HAP-1 (cell line): ENCODE data around the gene SECISBP2L.
"Not testable (repeated sequence)": the region's sequence is repeated elsewhere in the genome, so short reads cannot be mapped to it uniquely, and the experiment has no call there.

Experiments used
- DNase-seq, 2 experiments: peaks; one replicate each; pipeline ENCODE4 v3.0.0-alpha.2; 2016 to 2020; ENCODE audit warnings: low spot score in 2 of 2
- H3K27me3 ChIP-seq: fragments of 250-450 bp; sonication (Bioruptor Pico); 2 replicates; pipeline ENCODE4 v1.5.1; 2020; ENCODE audit warnings: low read depth, mild to moderate bottlenecking, moderate library complexity
- H3K36me3 ChIP-seq: fragments of 250-450 bp; sonication (Bioruptor Pico); replicated peaks from 2 replicates; pipeline ENCODE4 v1.5.1; 2020; ENCODE audit warnings: mild to moderate bottlenecking
- H3K4me1 ChIP-seq: fragments of 250-450 bp; sonication (Bioruptor Pico); 2 replicates; pipeline ENCODE4 v1.5.1; 2020; ENCODE audit warnings: mild to moderate bottlenecking
- H3K4me3 ChIP-seq: fragments of 250-450 bp; sonication (Bioruptor Pico); 2 replicates; pipeline ENCODE4 v1.5.1; 2020; ENCODE audit warnings: mild to moderate bottlenecking, moderate library complexity
- H3K9me3 ChIP-seq: fragments of 250-450 bp; sonication (Bioruptor Pico); 2 replicates; pipeline ENCODE4 v1.5.1; 2020; ENCODE audit warnings: mild to moderate bottlenecking, moderate library complexity
- in situ Hi-C: fragments of 300-500 bp; cut with MboI; formaldehyde crosslinking; loops from 3 replicates; pipeline ENCODE4 v1.14.3; 2020; ENCODE audit warnings: low sequenced_read_pairs, inconsistent platforms, mixed read lengths

SECISBP2L gene

DNA sequence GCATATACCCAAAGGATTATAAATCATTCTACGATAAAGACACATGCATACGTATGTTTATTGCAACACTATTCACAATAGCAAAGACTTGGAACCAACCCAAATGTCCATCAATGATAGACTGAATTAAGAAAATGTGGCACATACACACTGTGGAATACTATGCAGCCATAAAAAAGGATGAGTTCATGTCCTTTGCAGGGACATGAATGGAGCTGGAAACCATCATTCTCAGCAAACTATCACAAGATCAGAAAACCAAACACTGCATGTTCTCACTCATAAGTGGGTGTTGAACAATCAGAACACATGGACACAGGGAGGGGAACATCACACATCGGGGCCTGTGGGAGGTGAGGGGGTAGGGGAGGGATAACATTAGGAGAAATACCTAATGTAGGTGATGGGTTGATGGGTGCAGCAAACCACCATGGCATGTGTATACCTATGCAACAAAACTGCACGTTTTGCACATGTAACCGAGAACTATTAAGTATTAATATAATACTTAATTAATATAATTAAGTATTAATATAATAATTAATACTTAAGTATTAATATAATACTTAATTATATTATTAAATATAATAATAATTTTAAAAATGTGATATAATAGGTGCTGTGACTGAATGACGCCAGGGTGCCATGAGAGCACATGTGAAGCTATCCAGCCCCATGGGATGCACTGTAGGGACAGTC, 28.5 kb upstream of the SECISBP2L start:
- in situ Hi-C loops, H3K27me3 ChIP-seq, H3K4me1 ChIP-seq, H3K9me3 ChIP-seq, H3K4me3 ChIP-seq, H3K36me3 ChIP-seq, DNase-seq: not testable (repeated sequence)

DNA sequence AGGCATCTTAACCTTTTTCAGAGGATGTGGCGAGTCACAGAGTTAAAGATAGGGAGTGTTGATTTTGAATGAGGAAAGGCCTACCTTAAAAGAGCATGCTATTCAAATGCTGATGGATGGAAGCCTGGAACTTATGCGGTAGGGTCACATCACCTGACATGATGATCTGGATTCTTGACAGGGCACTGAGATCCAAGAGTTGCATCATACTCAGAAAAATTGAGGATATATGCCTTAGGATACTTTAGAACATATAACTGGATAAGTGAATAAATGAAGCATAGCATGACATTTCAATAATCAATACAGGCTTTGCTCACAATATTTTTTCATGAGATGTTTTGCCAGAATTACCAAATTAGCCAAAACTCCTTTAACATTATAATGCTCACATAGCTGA, 20.1 kb upstream of the SECISBP2L start:
- no peak for DNase-seq
- H3K4me1 ChIP-seq: no peaks in the 10 kb centered on the region
- in situ Hi-C loops: no loop called here

GRCh38 chr15:49064884-49065283, 18.6 kb upstream of the SECISBP2L start:
- H3K4me1 ChIP-seq: no peaks in the 10 kb centered on the region
- H3K9me3 ChIP-seq: no peaks in the 10 kb centered on the region
- H3K4me3 ChIP-seq: no peak overlapping the region
- H3K27me3 ChIP-seq: peaks cover 3% of the 10 kb centered on the region; the same call in 1 of the 2 replicates
- H3K36me3 ChIP-seq: no peaks in the 10 kb centered on the region
- in situ Hi-C loops: no loop called here
- no peak for DNase-seq

More for the DNA sequence above, 20.1 kb upstream of the SECISBP2L start:
- Histone ChIP-seq H3K9me3 (0 out of 2 replicates have a peak, but pooled peaks cover 2% of the 10 kb centered on the region), H3K4me3 (no peak overlapping the region), H3K36me3 (no peaks in the 10 kb centered on the region), H3K27me3 (peaks cover 9% of the 10 kb centered on the region)

GRCh38 chr15:49064281-49064653, 18.0 kb upstream of the SECISBP2L start:
- in situ Hi-C loops: no loop called here
- Histone ChIP-seq H3K4me3 (no peak overlapping the region), H3K4me1 (no peaks in the 10 kb centered on the region), H3K27me3 (no peaks in the 10 kb centered on the region), H3K9me3 (no peaks in the 10 kb centered on the region), H3K36me3 (no peaks in the 10 kb centered on the region)
- DNase-seq: no peak

GRCh38 chr15:49063402-49064280, 17.4 kb upstream of the SECISBP2L start:
- no peak for DNase-seq
- H3K27me3 ChIP-seq: no peaks in the 10 kb centered on the region
- H3K4me3 ChIP-seq: no peak overlapping the region
- in situ Hi-C loops: no loop called here
- no peaks in the 10 kb centered on the region for H3K36me3 ChIP-seq
- H3K9me3 ChIP-seq: no peaks in the 10 kb centered on the region
- H3K4me1 ChIP-seq: no peaks in the 10 kb centered on the region

DNA sequence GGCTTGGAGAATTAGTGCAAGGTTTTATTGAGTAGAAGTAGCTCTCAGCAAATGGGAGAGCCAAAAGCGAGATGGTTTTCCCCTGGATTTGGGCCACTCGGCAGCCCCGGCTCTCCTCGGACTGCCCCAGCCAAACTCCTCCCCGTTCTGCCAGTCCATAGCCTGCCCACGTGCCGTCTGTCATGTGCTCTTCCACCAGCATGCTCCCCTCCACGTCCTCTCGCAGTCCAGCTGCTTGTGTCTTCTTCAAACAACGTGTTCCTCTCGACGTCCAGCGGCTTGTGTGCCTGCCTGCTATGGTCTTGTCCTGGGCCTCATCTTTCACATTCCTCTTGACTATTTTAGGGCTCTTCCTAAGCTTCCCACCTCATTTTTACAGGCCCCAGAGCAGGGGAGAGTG, 16.7 kb upstream of the SECISBP2L start:
- in situ Hi-C loops: no loop called here
- Histone ChIP-seq H3K4me3 (no peak overlapping the region), H3K9me3 (no peaks in the 10 kb centered on the region), H3K4me1 (no peaks in the 10 kb centered on the region), H3K36me3 (no peaks in the 10 kb centered on the region), H3K27me3 (no peaks in the 10 kb centered on the region)
- DNase-seq: no peak

DNA sequence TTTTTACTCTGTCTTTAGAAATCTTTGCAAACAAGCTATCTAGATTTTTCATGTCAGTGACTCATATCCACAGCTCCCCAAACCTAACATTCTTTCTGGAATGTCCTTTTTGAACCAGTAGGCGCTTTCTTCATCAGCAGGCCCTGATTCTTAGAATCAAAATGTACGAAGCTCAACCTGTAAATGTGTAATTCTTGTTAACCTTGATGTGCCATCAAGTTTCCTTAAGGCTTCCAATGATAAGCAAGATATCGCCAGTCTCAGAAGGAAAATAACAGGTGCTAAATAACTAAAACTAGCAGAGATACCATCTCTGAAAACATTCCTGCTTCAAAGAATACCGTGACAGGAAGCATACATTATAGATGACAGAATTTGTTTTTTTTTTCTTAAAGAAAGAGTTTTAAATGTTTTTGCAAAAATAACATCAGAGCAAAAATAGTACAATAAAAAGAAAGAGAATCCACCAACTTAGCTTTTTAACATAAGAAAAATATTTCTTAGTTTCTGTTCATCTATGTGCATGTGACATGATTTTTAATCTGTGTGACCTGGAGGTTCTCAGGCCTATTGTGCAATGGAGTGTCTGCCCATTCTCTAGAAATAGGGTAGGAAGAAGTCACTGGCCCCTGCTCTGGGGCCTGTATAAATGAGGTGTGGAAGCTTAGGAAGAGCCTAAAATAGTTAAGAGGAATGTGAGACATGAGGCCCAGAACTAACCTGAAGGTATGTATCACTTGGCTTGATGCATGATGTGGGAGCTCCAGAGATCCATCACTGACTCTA, 14.7 kb upstream of the SECISBP2L start:
- H3K4me1 ChIP-seq: no peaks in the 10 kb centered on the region
- H3K4me3 ChIP-seq: no peak overlapping the region
- H3K36me3 ChIP-seq: no peaks in the 10 kb centered on the region
- H3K27me3 ChIP-seq: no peaks in the 10 kb centered on the region
- in situ Hi-C loops: no loop called here
- no peak for DNase-seq
- no peaks in the 10 kb centered on the region for H3K9me3 ChIP-seq

DNA sequence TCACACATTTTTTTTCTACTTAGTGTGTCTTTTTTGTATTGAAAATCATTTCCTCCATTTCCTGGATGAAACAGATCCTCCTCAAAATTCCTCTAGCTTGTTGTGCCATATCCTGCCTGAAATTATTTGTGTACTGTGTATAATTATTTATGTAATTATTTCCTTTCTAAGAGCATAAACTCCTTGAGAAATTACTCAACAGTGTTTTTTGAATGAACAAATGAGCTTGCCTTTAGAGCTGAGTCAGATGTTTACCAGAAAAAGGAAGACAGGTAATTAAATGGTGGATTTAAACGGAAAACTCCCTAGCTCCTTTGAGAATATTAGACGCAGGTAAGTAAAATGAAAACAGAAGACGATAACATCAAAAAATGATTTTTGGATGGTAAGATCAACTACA, 13.2 kb upstream of the SECISBP2L start:
- Histone ChIP-seq H3K27me3 (no peaks in the 10 kb centered on the region), H3K9me3 (no peaks in the 10 kb centered on the region), H3K4me1 (no peaks in the 10 kb centered on the region), H3K4me3 (no peak overlapping the region), H3K36me3 (no peaks in the 10 kb centered on the region)
- no peak for DNase-seq
- in situ Hi-C loops: no loop called here

- Histone ChIP-seq H3K36me3 (no peaks in the 10 kb centered on the region), H3K4me3 (no peak overlapping the region), H3K9me3 (no peaks in the 10 kb centered on the region), H3K4me1 (no peaks in the 10 kb centered on the region), H3K27me3 (no peaks in the 10 kb centered on the region)
- in situ Hi-C loops: no loop called here
- DNase-seq: no peak
Measured at GRCh38 chr15:49058559-49058958, 12.3 kb upstream of the SECISBP2L start.

- DNase-seq: no peak
- Histone ChIP-seq H3K4me1 (no peaks in the 10 kb centered on the region), H3K9me3 (no peaks in the 10 kb centered on the region), H3K27me3 (no peaks in the 10 kb centered on the region), H3K4me3 (no peak overlapping the region), H3K36me3 (no peaks in the 10 kb centered on the region)
- in situ Hi-C loops: no loop called here
Measured at GRCh38 chr15:49055630-49056029, 9.4 kb upstream of the SECISBP2L start.

DNA sequence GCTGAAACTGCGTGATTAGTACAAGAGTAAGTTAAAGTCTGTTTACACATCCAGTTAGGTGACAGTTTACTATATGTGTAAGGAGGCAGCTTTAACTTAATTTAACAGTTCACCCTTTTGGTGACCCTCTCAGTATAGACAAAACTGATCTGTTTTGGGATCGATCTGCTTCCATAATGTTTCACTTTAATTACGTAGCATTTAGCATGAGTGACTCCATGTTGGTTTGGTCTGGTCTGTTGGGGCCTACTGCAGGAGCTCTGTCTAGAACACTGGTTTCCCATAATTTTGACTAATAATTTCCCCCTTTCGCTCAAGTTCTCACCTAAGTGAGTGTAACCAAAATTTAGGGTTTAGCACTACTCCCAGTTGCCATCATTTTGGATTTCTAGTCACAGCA, 6.4 kb upstream of the SECISBP2L start:
- in situ Hi-C loops: no loop called here
- no peak for DNase-seq
- Histone ChIP-seq H3K36me3 (no peaks in the 10 kb centered on the region), H3K27me3 (no peaks in the 10 kb centered on the region), H3K9me3 (no peaks in the 10 kb centered on the region), H3K4me3 (no peak overlapping the region), H3K4me1 (no peaks in the 10 kb centered on the region)

GRCh38 chr15:49047456-49047855, 1.2 kb upstream of the SECISBP2L start:
- no peaks in the 10 kb centered on the region for H3K36me3 ChIP-seq
- no peak for DNase-seq
- peaks cover 15% of the 10 kb centered on the region for H3K4me1 ChIP-seq

GRCh38 chr15:49045751-49046219, 461 bp downstream of the SECISBP2L start:
- Histone ChIP-seq H3K27me3 (no peaks in the 10 kb centered on the region), H3K9me3 (no peaks in the 10 kb centered on the region; the same call in 1 of the 2 replicates), H3K36me3 (no peaks in the 10 kb centered on the region), H3K4me1 (peaks cover 24% of the 10 kb centered on the region), H3K4me3 (peak overlapping the region; percentile 89)
- in situ Hi-C loops: no loop called here
- DNase-seq: peak; percentile 56 to 58

More at GRCh38 chr15:49047456-49047855, 1.2 kb upstream of the SECISBP2L start:
- in situ Hi-C loops: no loop called here
- H3K4me3 ChIP-seq: no peak overlapping the region
- no peaks in the 10 kb centered on the region for H3K9me3 ChIP-seq
- no peaks in the 10 kb centered on the region for H3K27me3 ChIP-seq
